Neural progenitor cell (in vitro differentiated cells): ENCODE measurements around the gene TLR1. TPM values are rescaled to one million over a fixed set of nuclear protein-coding genes. Genes with fewer than 3 reads are reported as not detected.

Source experiments
- DNase-seq: peaks from one replicate; pipeline ENCODE4 v3.0.0-alpha.2; 2016; ENCODE audit warnings: low spot score
- H2AFZ ChIP-seq: fragments of 200-600 bp; sonication (generic); replicated peaks from 2 replicates; pipeline ENCODE4 v1.6.1; 2016; ENCODE audit warnings: antibody characterized with exemption
- H3F3A ChIP-seq: fragments of 200-600 bp; sonication (generic); 2 replicates; pipeline ENCODE4 v1.6.1; 2016; ENCODE audit warnings: antibody characterized with exemption, low read depth
- H3K27ac ChIP-seq: fragments of 200-600 bp; sonication (generic); 2 replicates; pipeline ENCODE4 v1.5.1; 2016; ENCODE audit warnings: mild to moderate bottlenecking
- H3K27me3 ChIP-seq: fragments of 200-600 bp; sonication (generic); 2 replicates; pipeline ENCODE4 v1.6.1; 2016; ENCODE audit warnings: mild to moderate bottlenecking, moderate library complexity
- H3K36me3 ChIP-seq: fragments of 200-600 bp; sonication (generic); 2 replicates; pipeline ENCODE4 v1.5.1; 2016
- H3K4me1 ChIP-seq: fragments of 200-600 bp; sonication (generic); 2 replicates; pipeline ENCODE4 v1.6.1; 2016; ENCODE audit warnings: mixed run types
- H3K4me2 ChIP-seq: fragments of 200-600 bp; sonication (generic); 2 replicates; pipeline ENCODE4 v1.6.1; 2016
- H3K4me3 ChIP-seq: fragments of 200-600 bp; sonication (generic); 2 replicates; pipeline ENCODE4 v1.5.1; 2016
- H3K79me2 ChIP-seq: fragments of 200-600 bp; sonication (generic); 2 replicates; pipeline ENCODE4 v1.6.1; 2016; ENCODE audit warnings: low read depth
- H3K9ac ChIP-seq: fragments of 200-600 bp; sonication (generic); 2 replicates; pipeline ENCODE4 v1.6.1; 2016
- H3K9me3 ChIP-seq: fragments of 200-600 bp; sonication (generic); 2 replicates; pipeline ENCODE4 v1.5.1; 2016; ENCODE audit warnings: low read depth
- H4K20me1 ChIP-seq: fragments of 200-600 bp; sonication (generic); 2 replicates; pipeline ENCODE4 v1.6.1; 2016; ENCODE audit warnings: low read depth
- H3K27ac Mint-ChIP-seq: 3 replicates; pipeline ENCODE4 v1.8.0; 2021; ENCODE audit warnings: mixed read lengths
- H3K27me3 Mint-ChIP-seq: 2 replicates; pipeline ENCODE4 v1.8.0; 2022; ENCODE audit warnings: low read depth, mild to moderate bottlenecking, inconsistent platforms, moderate library complexity, mixed read lengths; ENCODE audit not compliant: insufficient read depth
- H3K36me3 Mint-ChIP-seq: 3 replicates; pipeline ENCODE4 v1.8.0; 2021; ENCODE audit warnings: mixed read lengths
- H3K4me1 Mint-ChIP-seq: 3 replicates; pipeline ENCODE4 v1.8.0; 2021; ENCODE audit warnings: mixed read lengths
- H3K4me3 Mint-ChIP-seq: 3 replicates; pipeline ENCODE4 v1.8.0; 2021; ENCODE audit warnings: mild to moderate bottlenecking, moderate library complexity, mixed read lengths
- H3K9me3 Mint-ChIP-seq: 3 replicates; pipeline ENCODE4 v1.8.0; 2020; ENCODE audit warnings: mixed read lengths
- CTCF ChIP-seq: fragments of 200-600 bp; sonication (generic); IDR thresholded peaks from 2 replicates; pipeline ENCODE4 v1.5.1; 2017; ENCODE audit warnings: antibody characterized with exemption, mild to moderate bottlenecking
- EZH2 ChIP-seq: fragments of 200-600 bp; sonication (generic); IDR thresholded peaks from 2 replicates; pipeline ENCODE4 v1.6.1; 2017; ENCODE audit warnings: antibody characterized with exemption, mild to moderate bottlenecking, moderate library complexity
- EZH2phosphoT487 ChIP-seq: fragments of 200-600 bp; sonication (generic); IDR thresholded peaks from 2 replicates; pipeline ENCODE4 v1.6.1; 2017; ENCODE audit warnings: antibody characterized with exemption
- total RNA-seq: library from RNA; depleted of rRNA; stranded (reverse); fragments of >200 nt; gene quantifications from 2 replicates; pipeline ENCODE4 v1.2.3, GENCODE V29; 2015; ENCODE audit warnings: low replicate concordance

Gene TLR1
- total RNA-seq, 1 donor from 2014 or later = not detected

GRCh38 chr4:38837849-38838248, 33.3 kb upstream of the TLR1 start:
- H3K4me3 ChIP-seq = no peak overlapping the region
- H3K27me3 ChIP-seq = no peaks in the 10 kb centered on the region
- no peak overlapping the region for H3K27ac ChIP-seq
- peaks cover 2% of the 10 kb centered on the region for H3K36me3 Mint-ChIP-seq
- no peaks in the 10 kb centered on the region for H3K9me3 ChIP-seq
- H3K4me2 ChIP-seq = no peak overlapping the region
- TF ChIP-seq EZH2phosphoT487 (no peak), EZH2 (no peak), CTCF (no peak)
- peaks cover 19% of the 10 kb centered on the region for H3K9me3 Mint-ChIP-seq
- H4K20me1 ChIP-seq = no peaks in the 10 kb centered on the region
- no peak for DNase-seq
- H3K79me2 ChIP-seq = no peaks in the 10 kb centered on the region
- no peaks in the 10 kb centered on the region for H3K4me1 ChIP-seq
- H3K4me1 Mint-ChIP-seq = peaks cover 7% of the 10 kb centered on the region
- H3F3A ChIP-seq = no peaks in the 10 kb centered on the region
- no peaks in the 10 kb centered on the region for H3K36me3 ChIP-seq
- H3K4me3 Mint-ChIP-seq = no peak overlapping the region
- H2AFZ ChIP-seq = no peak overlapping the region
- no peak overlapping the region for H3K27ac Mint-ChIP-seq
- H3K27me3 Mint-ChIP-seq = no peaks in the 10 kb centered on the region
- H3K9ac ChIP-seq = no peak overlapping the region

GRCh38 chr4:38837334-38837733, 32.7 kb upstream of the TLR1 start:
- Histone ChIP-seq H3K9me3 (no peaks in the 10 kb centered on the region), H2AFZ (no peak overlapping the region), H3K27me3 (no peaks in the 10 kb centered on the region), H3K4me3 (no peak overlapping the region), H3K79me2 (no peaks in the 10 kb centered on the region), H4K20me1 (no peaks in the 10 kb centered on the region), H3K36me3 (no peaks in the 10 kb centered on the region), H3K4me2 (no peak overlapping the region), H3F3A (no peaks in the 10 kb centered on the region), H3K4me1 (no peaks in the 10 kb centered on the region), H3K27ac (no peak overlapping the region), H3K9ac (no peak overlapping the region)
- Mint-ChIP-seq H3K9me3 (peaks cover 21% of the 10 kb centered on the region), H3K36me3 (peaks cover 2% of the 10 kb centered on the region), H3K4me3 (no peak overlapping the region), H3K27me3 (no peaks in the 10 kb centered on the region), H3K4me1 (peaks cover 2% of the 10 kb centered on the region), H3K27ac (no peak overlapping the region)
- DNase-seq = no peak
- TF ChIP-seq EZH2 = no peak
- TF ChIP-seq CTCF = no peak
- TF ChIP-seq EZH2phosphoT487 = no peak

DNA sequence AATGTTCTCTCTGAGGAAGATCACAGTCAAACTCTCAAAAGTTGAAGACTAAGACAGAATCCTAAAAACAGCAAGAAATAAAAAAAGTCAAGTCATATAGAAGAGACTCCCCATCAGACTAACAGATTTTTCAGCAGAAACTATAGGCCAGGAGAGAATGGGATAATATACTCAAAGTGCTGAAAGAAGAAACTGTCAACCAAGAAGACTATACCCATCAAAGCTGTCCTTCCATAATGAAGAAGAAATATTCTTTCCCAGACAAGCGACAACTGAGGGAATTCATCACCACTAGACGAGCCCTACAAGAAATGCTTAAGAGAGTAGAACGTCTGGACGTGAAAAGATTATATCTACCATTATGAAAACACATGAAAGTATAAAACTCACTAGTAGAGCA, 30.0 kb upstream of the TLR1 start:
- Histone ChIP-seq H3K9ac (no peak overlapping the region), H3K27me3 (no peaks in the 10 kb centered on the region), H2AFZ (no peak overlapping the region), H4K20me1 (no peaks in the 10 kb centered on the region), H3F3A (no peaks in the 10 kb centered on the region), H3K9me3 (no peaks in the 10 kb centered on the region), H3K79me2 (no peaks in the 10 kb centered on the region), H3K4me1 (no peaks in the 10 kb centered on the region), H3K4me3 (no peak overlapping the region), H3K27ac (no peak overlapping the region), H3K36me3 (no peaks in the 10 kb centered on the region), H3K4me2 (no peak overlapping the region)
- Mint-ChIP-seq H3K27ac (no peak overlapping the region), H3K36me3 (peaks cover 2% of the 10 kb centered on the region), H3K27me3 (no peaks in the 10 kb centered on the region), H3K4me3 (no peak overlapping the region), H3K4me1 (no peaks in the 10 kb centered on the region), H3K9me3 (peaks cover 25% of the 10 kb centered on the region)
- DNase-seq = no peak
- no peak for TF ChIP-seq CTCF
- TF ChIP-seq EZH2 = no peak
- TF ChIP-seq EZH2phosphoT487 = no peak
